ENCODE measurements around the gene KCNJ5.

DNA sequence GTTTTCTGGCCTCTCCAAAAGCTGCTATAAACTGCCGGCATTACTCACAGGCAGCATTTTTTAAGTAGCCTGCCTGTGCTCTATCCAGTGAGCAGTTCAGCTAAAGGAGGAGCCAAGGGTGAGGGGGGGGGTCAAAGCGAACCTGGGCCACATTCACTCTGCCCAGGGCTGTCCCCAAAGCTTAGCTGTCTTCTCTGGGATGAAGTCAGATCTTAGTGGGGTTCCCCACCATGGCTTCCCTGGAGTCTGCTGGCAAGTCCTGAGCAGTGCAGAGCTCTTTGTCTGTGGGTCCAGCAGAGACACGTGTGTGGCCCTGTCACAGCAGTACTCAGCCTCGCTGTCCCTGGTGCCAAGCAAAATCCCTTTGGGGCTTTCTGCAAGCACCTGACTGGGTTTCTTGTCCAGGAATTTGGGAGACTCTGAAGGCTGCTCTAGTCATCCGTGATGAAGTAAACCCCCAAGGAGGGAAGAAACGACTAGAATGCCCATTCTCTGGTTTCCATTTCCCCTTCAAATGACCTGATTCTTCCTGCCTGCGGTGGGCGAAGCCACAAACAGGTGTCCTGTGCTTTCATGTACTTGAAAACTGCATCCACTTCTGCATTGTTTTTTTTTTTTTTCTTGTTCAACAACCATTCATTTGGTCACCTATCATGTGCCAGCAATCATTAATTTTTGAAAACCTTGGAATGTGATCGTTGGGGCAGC, 2.6 kb downstream of the KCNJ5 start:
- TF ChIP-seq OSR1 (CRISPR knock-in tag; IDR thresholded peaks at IDR 0.05) (no peak), ZFP3 (CRISPR knock-in tag; IDR thresholded peaks at IDR 0.05) (no peak), ZFP30 (CRISPR knock-in tag; IDR thresholded peaks at IDR 0.05) (no peak), PPARA (CRISPR knock-in tag; IDR thresholded peaks at IDR 0.05; ENCODE audit: borderline replicate concordance) (no peak), CREB5 (CRISPR knock-in tag; IDR thresholded peaks at IDR 0.05; ENCODE audit: low read depth) (no peak), CSRNP3 (CRISPR knock-in tag; IDR thresholded peaks at IDR 0.05) (no peak)
- TF ChIP-seq, protein P1, sequence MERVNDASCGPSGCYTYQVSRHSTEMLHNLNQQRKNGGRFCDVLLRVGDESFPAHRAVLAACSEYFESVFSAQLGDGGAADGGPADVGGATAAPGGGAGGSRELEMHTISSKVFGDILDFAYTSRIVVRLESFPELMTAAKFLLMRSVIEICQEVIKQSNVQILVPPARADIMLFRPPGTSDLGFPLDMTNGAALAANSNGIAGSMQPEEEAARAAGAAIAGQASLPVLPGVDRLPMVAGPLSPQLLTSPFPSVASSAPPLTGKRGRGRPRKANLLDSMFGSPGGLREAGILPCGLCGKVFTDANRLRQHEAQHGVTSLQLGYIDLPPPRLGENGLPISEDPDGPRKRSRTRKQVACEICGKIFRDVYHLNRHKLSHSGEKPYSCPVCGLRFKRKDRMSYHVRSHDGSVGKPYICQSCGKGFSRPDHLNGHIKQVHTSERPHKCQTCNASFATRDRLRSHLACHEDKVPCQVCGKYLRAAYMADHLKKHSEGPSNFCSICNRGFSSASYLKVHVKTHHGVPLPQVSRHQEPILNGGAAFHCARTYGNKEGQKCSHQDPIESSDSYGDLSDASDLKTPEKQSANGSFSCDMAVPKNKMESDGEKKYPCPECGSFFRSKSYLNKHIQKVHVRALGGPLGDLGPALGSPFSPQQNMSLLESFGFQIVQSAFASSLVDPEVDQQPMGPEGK (CRISPR knock-in tag; IDR thresholded peaks at IDR 0.05; ENCODE audit: borderline replicate concordance): no peak
